Activated naive CD8-positive, alpha-beta T cell treated with anti-CD3 and anti-CD28 coated beads for 36 hours (primary cell): ENCODE measurements around the gene XPC. TPM values are rescaled to one million over a fixed set of nuclear protein-coding genes. Genes with fewer than 3 reads are reported as not detected.

Experiments used
- DNase-seq: peaks from one replicate; pipeline ENCODE4 v3.0.0; 2021
- H3K27ac Mint-ChIP-seq: one replicate; pipeline ENCODE4 v1.8.0; 2022; ENCODE audit warnings: mild to moderate bottlenecking, moderate library complexity, mixed read lengths
- H3K27me3 Mint-ChIP-seq: one replicate; pipeline ENCODE4 v1.8.0; 2022; ENCODE audit warnings: mild to moderate bottlenecking, mixed read lengths
- H3K36me3 Mint-ChIP-seq: one replicate; pipeline ENCODE4 v1.8.0; 2021; ENCODE audit warnings: mild to moderate bottlenecking, mixed read lengths
- H3K4me1 Mint-ChIP-seq: one replicate; pipeline ENCODE4 v1.8.0; 2021; ENCODE audit warnings: mixed read lengths
- H3K4me3 Mint-ChIP-seq: one replicate; pipeline ENCODE4 v1.8.0; 2022; ENCODE audit warnings: mild to moderate bottlenecking, moderate library complexity, mixed read lengths
- H3K9me3 Mint-ChIP-seq: one replicate; pipeline ENCODE4 v1.8.0; 2022; ENCODE audit warnings: mixed read lengths
- total RNA-seq, 2 experiments: library from RNA; stranded (reverse); gene quantifications; one replicate each; pipeline ENCODE4 v1.2.3, GENCODE V29; 2021

XPC gene
- total RNA-seq, 2 experiments from 2014 or later, result 19.8 to 25.4 TPM

DNA sequence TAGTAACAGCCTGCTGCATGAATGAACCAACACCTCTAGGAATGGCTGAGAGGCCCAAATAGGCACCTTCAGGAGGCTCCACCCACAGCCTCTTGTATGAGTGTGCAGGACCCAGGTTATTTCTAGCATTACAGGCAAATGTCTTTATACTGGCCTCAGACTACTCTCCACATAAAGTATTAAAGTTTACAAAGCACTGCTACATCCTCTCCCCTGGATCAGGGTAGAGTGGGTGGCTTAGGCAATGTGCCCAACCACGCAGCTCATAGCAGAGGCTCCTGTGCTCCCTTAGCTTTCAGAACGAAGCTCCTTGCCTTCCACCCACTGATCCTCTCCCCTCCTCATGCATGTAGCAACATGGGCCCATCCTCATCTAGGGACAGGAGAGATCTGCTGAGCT, 37.3 kb downstream of the XPC start:
- Mint-ChIP-seq H3K4me1 (peaks cover 35% of the 10 kb centered on the region), H3K27ac (peak overlapping the region; percentile 60), H3K4me3 (no peak overlapping the region), H3K36me3 (peaks cover 22% of the 10 kb centered on the region), H3K9me3 (no peaks in the 10 kb centered on the region), H3K27me3 (no peaks in the 10 kb centered on the region)
- no peak for DNase-seq

DNA sequence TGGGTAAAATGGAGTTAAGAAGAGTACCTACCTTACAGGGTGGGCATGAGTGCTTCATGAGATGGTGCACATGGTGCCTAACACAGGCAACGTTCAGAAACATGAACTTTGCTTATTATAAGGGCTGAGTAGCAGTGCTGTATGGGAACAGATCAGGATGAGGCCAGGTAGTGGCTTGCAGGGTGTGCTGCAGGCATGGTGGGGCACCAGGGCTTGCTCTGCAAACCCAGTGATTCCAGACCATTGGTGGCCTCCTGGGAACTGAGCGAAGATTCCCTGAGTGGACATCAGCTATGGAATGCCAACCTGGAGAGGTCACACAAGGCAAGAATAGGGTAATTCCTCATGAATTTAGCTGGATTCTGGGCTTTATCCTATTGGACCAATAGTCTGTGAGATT, 37.7 kb downstream of the XPC start:
- no peak for DNase-seq
- Mint-ChIP-seq H3K27ac (no peak overlapping the region), H3K9me3 (no peaks in the 10 kb centered on the region), H3K36me3 (peaks cover 25% of the 10 kb centered on the region), H3K4me3 (no peak overlapping the region), H3K4me1 (peaks cover 33% of the 10 kb centered on the region), H3K27me3 (no peaks in the 10 kb centered on the region)

DNA sequence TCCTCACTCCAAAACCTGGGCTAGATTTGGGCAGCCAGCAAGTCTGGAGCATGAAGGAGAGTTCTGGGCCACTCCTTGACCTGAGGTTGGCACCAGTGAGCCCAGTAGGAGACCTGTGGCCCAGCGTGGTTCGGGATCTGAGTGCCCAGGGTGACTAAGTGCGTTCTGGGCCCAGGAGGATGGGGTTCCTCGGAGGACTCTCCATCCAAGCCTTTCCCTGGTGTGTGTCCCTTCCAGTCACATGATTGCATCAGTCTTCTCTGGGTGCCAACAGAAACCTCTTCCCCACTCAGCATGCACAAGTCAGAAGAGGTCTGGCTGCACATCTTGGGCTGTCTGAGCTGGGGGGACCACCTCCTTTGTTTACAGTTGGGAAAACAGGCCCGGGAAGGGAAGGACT, 38.6 kb downstream of the XPC start:
- H3K36me3 Mint-ChIP-seq, result peaks cover 25% of the 10 kb centered on the region
- no peak overlapping the region for H3K27ac Mint-ChIP-seq
- peaks cover 28% of the 10 kb centered on the region for H3K4me1 Mint-ChIP-seq
- DNase-seq, result no peak
- no peaks in the 10 kb centered on the region for H3K27me3 Mint-ChIP-seq
- no peaks in the 10 kb centered on the region for H3K9me3 Mint-ChIP-seq
- H3K4me3 Mint-ChIP-seq, result no peak overlapping the region

DNA sequence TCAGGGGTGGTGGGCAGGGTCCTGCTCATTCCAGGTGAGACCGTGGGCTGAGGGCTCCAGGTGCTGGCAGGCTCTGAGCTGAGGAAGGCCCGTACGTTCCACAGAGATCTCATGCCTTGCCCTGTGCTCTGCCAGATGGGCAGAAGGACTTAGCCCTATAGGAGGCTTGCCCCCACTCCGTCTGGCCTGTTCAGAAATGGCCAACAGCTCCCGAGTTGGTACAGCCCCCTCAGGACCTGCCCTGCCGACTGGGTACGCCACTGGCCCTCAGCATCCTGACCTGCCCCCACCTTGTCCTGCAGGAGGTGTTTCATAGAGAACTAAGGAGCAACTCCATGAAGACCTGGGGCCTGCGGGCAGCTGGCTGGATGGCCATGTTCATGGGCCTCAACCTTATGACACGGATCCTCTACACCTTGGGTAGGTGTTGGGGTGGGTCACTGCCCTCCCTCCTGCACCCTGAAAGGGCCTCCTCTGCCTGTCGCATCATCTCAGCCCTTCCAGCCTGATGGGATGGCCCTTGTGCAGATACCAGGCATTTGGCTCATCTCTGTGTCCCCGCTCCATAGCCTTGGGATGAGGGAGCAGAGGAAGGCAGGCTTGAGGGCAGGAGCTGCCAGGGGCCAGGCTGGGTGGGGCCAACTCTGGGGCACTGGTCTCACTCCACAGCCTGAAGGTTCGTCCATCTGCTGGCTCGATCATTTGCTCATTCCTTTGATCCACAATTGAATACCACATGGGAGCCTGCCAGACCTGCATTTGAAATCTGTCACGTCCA, 39.3 kb downstream of the XPC start:
- Mint-ChIP-seq H3K27ac (no peak overlapping the region), H3K36me3 (peaks cover 23% of the 10 kb centered on the region), H3K27me3 (no peaks in the 10 kb centered on the region)

DNA sequence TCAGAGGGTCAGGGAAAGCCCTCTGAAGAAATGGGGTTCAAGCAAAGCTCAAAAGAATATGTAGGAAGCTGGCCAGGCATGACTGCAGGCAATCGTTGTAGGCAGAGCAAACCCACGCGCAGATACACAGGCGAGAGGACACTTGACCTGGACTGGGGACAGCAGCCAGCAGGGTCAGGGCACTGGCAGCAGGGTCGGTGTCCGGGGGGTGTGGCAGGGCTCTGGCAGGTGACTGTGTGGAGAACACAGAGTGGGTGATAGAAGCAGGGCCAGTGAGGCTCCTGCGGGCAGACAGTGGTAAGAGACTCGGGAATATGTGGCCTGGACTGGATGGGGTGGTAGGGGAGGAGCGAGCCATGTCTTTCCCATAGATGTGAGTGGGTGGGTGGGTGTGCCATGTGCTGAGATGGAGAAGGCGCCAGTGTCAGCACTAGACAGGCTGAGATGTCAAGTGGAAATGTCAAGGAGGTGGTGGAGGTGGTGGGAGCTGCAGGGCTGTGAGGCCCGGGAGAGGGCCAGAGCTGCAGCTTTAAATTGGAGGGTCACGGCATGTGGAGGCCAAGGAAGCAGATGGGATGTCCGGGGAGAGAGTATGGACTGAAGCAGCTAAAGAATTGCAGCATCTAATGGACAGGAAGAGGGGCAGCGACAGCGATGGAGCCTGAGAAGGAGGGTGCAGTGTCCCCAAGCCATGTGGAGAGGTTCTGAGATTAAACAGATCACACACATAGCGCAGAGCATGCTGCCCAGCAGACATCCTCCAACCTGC, 40.1 kb downstream of the XPC start:
- DNase-seq, result no peak
- peaks cover 18% of the 10 kb centered on the region for H3K4me1 Mint-ChIP-seq
- no peaks in the 10 kb centered on the region for H3K9me3 Mint-ChIP-seq
- H3K27ac Mint-ChIP-seq, result peak overlapping the region; percentile 50
- peaks cover 22% of the 10 kb centered on the region for H3K36me3 Mint-ChIP-seq
- H3K4me3 Mint-ChIP-seq, result no peak overlapping the region
- no peaks in the 10 kb centered on the region for H3K27me3 Mint-ChIP-seq

More for the DNA sequence above, 39.3 kb downstream of the XPC start:
- Mint-ChIP-seq H3K4me1 (peaks cover 22% of the 10 kb centered on the region), H3K9me3 (no peaks in the 10 kb centered on the region), H3K4me3 (no peak overlapping the region)
- no peak for DNase-seq

DNA sequence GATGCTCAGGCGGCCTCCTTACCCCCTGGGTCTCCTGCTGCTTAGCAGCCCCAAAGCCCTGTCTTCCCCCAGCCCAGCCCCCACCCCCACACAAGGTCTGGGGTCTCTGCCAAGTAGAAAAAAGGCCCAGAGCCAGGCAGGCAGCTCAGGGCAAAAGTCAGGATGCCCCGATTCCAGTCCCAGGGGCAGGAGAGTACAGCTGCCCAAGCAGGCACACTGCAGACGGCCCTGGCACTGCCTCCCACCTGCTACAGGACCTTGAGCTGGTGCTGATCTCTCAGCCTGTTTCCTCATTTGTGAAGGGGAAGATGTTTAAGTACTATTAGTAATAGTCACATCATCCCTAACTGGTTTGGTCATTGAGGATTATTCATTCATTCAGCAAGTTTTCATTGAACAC, 41.0 kb downstream of the XPC start:
- peaks cover 23% of the 10 kb centered on the region for H3K36me3 Mint-ChIP-seq
- H3K4me3 Mint-ChIP-seq, result no peak overlapping the region
- no peaks in the 10 kb centered on the region for H3K9me3 Mint-ChIP-seq
- no peak overlapping the region for H3K27ac Mint-ChIP-seq
- peaks cover 11% of the 10 kb centered on the region for H3K4me1 Mint-ChIP-seq
- no peaks in the 10 kb centered on the region for H3K27me3 Mint-ChIP-seq
- no peak for DNase-seq

DNA sequence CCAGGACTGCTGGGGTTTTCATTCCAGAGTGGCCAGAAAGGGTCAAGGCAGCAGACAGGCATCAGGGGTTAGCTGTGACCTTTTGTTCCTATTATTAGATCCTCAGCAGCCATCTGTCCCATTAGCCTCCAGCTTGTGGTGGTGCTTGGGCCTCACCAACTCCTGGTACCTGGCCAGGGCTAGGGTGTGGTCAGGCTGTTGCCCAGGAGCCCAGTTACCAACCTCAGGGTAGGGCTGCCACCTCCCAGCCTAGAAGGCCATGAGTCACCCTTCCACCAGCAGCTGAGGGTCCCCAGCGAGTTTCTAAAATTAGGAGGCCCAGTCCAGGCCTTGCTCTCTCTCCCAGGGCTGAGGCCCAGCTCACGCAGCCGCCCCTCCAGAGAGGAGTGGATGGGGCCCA, 41.4 kb downstream of the XPC start:
- no peak overlapping the region for H3K27ac Mint-ChIP-seq
- H3K27me3 Mint-ChIP-seq, result no peaks in the 10 kb centered on the region
- H3K36me3 Mint-ChIP-seq, result peaks cover 22% of the 10 kb centered on the region
- DNase-seq, result no peak
- no peaks in the 10 kb centered on the region for H3K9me3 Mint-ChIP-seq
- peaks cover 7% of the 10 kb centered on the region for H3K4me1 Mint-ChIP-seq
- H3K4me3 Mint-ChIP-seq, result no peak overlapping the region

DNA sequence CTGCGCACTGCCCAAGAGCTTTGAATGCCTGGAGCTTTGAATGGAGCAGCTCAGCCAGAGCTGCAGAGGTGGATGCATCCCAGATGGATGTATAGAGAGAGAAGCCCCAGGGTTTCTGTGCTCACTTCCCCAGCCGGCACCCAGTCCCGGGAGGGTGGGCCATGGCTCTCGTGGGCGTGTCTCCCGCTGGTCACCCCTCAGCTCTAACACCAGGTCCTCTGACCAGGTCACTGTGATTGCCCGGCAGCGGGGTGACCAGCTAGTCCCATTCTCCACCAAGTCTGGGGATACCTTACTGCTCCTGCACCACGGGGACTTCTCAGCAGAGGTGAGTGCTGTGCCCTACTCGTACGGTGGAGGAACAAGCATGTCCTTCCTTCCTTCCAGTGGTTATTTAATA, 42.8 kb downstream of the XPC start:
- Mint-ChIP-seq H3K4me3 (no peak overlapping the region), H3K36me3 (peaks cover 24% of the 10 kb centered on the region), H3K4me1 (no peaks in the 10 kb centered on the region), H3K27me3 (no peaks in the 10 kb centered on the region), H3K9me3 (no peaks in the 10 kb centered on the region), H3K27ac (no peak overlapping the region)
- DNase-seq, result no peak

DNA sequence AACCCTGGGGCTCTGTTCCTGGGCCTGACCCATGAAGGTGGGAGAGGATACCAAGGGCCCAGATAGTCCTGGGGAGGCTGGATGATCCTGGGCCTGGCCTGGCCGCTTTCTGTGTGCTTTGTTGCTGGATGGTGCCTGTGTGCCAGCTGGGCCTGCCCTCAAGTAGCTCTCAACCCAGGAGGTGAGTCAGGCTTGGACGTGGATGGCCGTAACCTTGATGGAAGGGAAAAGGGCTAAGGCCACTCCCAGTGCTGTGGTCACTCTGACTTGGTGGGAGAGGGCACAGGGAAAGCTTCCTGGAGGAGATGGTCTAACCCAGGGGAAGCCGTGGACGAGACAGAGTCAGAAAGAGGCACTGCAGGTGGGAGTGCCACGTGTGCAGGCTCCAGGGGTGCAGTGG, 44.1 kb downstream of the XPC start:
- no peak overlapping the region for H3K27ac Mint-ChIP-seq
- no peak overlapping the region for H3K4me3 Mint-ChIP-seq
- H3K9me3 Mint-ChIP-seq, result no peaks in the 10 kb centered on the region
- H3K4me1 Mint-ChIP-seq, result peaks cover 3% of the 10 kb centered on the region
- DNase-seq, result no peak
- H3K36me3 Mint-ChIP-seq, result peaks cover 30% of the 10 kb centered on the region
- no peaks in the 10 kb centered on the region for H3K27me3 Mint-ChIP-seq

DNA sequence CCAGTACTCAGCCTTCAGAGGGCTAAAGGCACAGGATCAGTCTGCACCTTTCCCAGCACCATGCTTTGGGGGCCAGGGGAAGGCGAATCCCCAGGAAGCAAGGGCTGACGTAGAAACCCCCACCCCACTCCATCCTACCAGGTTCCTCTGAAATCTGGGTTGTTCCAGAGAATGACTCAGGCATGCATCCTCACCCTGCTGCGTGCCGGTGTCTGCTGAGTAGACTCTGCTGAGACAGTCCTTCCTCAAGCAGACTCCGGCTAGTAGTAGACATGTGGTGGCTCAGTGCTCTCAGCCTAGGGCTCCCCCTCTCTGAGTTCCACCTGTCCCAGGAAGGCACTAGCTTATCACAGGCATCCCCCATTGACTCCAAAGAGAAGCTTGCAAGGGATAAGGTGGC, 44.5 kb downstream of the XPC start:
- DNase-seq, result no peak
- Mint-ChIP-seq H3K27ac (no peak overlapping the region), H3K27me3 (no peaks in the 10 kb centered on the region), H3K4me3 (no peak overlapping the region), H3K9me3 (no peaks in the 10 kb centered on the region), H3K36me3 (peaks cover 32% of the 10 kb centered on the region), H3K4me1 (peaks cover 3% of the 10 kb centered on the region)

DNA sequence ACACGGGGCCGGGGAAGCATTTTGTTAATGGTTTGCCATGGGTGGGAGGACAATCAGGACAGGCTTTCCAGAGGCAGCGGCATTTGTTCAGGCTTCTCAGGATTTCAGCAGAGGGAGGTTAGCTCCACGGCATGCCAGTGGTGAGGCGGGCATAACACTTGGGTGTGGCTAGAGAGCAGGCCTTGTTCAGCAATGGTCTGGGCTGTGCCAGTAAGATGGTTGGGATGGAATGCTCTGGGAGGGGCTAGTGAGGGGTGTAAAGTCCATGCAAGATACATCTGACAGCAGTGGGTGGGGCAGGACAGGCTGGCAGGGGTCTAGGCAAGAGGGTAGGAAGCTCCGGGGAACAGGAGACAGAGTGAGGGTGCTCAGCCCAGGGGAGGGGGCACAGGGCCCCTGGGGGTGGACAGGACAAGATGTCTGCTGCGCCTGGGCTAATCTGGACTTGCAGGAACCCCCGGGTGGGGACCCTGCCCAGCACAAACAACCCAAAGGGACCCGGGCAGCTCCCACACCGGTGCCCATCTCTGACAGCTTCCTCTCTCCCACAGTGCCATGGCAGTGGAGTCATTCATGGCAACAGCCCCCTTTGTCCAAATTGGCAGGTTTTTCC, 45.1 kb downstream of the XPC start:
- Mint-ChIP-seq H3K36me3 (peaks cover 38% of the 10 kb centered on the region), H3K4me3 (no peak overlapping the region), H3K9me3 (no peaks in the 10 kb centered on the region), H3K27ac (no peak overlapping the region), H3K4me1 (peaks cover 3% of the 10 kb centered on the region), H3K27me3 (no peaks in the 10 kb centered on the region)
- no peak for DNase-seq

DNA sequence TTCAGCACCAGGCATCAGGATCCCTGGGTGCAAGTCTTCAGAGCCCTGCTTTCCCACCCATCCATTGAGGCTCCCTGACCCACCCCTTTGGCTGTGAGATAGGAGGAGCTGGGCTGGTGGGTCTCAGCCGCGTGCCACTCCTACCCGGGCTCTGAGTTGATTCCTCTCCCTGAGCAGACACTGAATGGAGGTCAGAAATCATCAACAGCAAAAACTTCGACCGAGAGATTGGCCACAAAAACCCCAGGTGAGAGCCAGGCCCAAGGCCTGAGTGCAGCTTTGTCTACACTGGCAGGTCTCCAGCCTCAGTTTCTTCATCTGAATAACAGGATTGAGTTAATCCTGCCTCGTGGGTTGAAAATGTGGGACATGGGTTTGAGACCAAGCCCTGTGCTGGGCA, 45.7 kb downstream of the XPC start:
- peaks cover 41% of the 10 kb centered on the region for H3K36me3 Mint-ChIP-seq
- peaks cover 8% of the 10 kb centered on the region for H3K4me1 Mint-ChIP-seq
- DNase-seq, result no peak
- H3K27ac Mint-ChIP-seq, result no peak overlapping the region
- no peaks in the 10 kb centered on the region for H3K9me3 Mint-ChIP-seq
- H3K27me3 Mint-ChIP-seq, result no peaks in the 10 kb centered on the region
- no peak overlapping the region for H3K4me3 Mint-ChIP-seq

DNA sequence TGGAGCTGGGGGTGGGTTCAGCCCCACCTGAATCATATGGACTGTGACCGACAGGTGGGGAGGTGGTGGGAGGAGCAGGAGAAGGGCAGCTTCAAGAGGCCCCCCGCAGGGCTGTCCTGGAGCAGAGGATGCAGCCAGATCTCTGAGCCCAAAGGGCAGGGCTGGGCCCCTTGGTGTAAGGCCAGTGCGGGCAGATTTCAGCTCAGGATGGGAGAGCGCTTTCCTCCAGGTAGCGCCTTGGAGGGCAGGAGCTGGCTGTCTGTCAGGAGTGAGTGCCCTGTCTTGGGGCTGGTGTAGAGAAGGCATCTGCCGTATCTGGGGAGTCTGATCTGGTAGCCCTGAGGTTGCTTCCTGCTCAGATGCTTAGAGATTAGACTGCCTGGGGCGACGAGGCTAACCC, 46.3 kb downstream of the XPC start:
- no peak for DNase-seq
- Mint-ChIP-seq H3K27ac (no peak overlapping the region), H3K4me3 (no peak overlapping the region), H3K9me3 (no peaks in the 10 kb centered on the region), H3K4me1 (peaks cover 13% of the 10 kb centered on the region), H3K27me3 (no peaks in the 10 kb centered on the region), H3K36me3 (peaks cover 41% of the 10 kb centered on the region)

DNA sequence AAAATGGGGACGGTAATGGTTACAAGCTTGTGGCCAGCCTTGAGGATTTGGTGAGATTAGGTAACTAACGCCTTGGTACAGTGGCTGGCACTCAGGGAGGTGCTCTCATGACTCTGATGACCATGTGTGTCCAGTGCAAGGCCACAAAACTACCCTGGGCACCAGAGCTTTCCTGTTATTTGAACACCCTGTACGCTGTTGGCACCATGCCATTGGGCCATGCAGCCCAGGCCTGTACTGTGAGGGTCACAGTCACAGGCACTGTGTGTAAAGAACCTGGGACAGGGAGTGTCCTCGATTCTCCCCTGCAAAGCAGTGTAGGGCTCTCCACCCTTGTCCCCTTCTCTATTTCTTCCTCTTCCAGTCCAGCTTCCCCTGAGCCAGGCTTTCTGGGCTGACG, 47.3 kb downstream of the XPC start:
- no peaks in the 10 kb centered on the region for H3K27me3 Mint-ChIP-seq
- H3K4me1 Mint-ChIP-seq, result peaks cover 20% of the 10 kb centered on the region
- no peak for DNase-seq
- H3K9me3 Mint-ChIP-seq, result no peaks in the 10 kb centered on the region
- H3K27ac Mint-ChIP-seq, result no peak overlapping the region
- peaks cover 41% of the 10 kb centered on the region for H3K36me3 Mint-ChIP-seq
- no peak overlapping the region for H3K4me3 Mint-ChIP-seq

DNA sequence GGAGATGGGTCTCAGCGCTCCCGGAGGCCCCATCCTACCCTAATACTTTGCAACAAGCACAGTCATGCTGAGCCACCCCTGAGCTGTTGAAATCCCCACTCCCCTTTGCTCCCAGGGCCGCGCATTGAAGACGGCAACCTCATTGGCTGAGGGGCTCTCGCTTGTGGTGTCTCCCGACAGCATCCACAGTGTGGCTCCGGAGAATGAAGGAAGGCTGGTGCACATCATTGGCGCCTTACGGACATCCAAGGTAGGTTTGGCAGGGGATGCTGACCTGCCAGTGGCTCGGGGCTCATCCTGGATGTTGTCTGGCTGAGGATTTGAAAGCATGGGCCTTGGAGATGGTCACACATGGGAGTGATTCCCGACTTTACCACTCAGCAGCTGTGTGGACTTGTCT, 47.7 kb downstream of the XPC start:
- Mint-ChIP-seq H3K4me3 (no peak overlapping the region), H3K36me3 (peaks cover 37% of the 10 kb centered on the region), H3K9me3 (no peaks in the 10 kb centered on the region), H3K27ac (no peak overlapping the region), H3K27me3 (no peaks in the 10 kb centered on the region), H3K4me1 (peaks cover 24% of the 10 kb centered on the region)
- no peak for DNase-seq
